ENCODE results near the gene PTPRCAP. TPM values are rescaled to one million over a fixed set of nuclear protein-coding genes. Genes with fewer than 3 reads are reported as not detected.
"Not testable (repeated sequence)": the region's sequence is repeated elsewhere in the genome, so short reads cannot be mapped to it uniquely, and the experiment has no call there.

PTPRCAP gene
- polyA plus RNA-seq, 1 donor (not counting 4 experiments of a cell fraction or from before 2014, with no cell fraction given): not detected

- Histone ChIP-seq H4K20me1 (ENCODE audit: control insufficient read depth, extremely low read depth, insufficient read depth, low read length) (no peaks in the 10 kb centered on the region), H3K9ac (ENCODE audit: control insufficient read depth, extremely low read depth, insufficient read depth, low read length) (peak overlapping the region; percentile 68), H3K36me3 (ENCODE audit: control insufficient read depth in 2 of 2, extremely low read depth in 1 of 2, insufficient read depth in 2 of 2, low read length in 2 of 2) (peaks cover 0 to 5% of the 10 kb centered on the region in 2 experiments), H3K4me1 (ENCODE audit: control insufficient read depth, extremely low read depth, insufficient read depth, low read length) (peaks cover 23% of the 10 kb centered on the region), H3K4me2 (ENCODE audit: control insufficient read depth, extremely low read depth, insufficient read depth, low read depth, low read length) (peak overlapping the region; percentile 82), H3K27me3 (ENCODE audit: control insufficient read depth, extremely low read depth, insufficient read depth, low read length) (no peaks in the 10 kb centered on the region), H3K27ac (ENCODE audit: control insufficient read depth, insufficient read depth, low read length) (peak overlapping the region; percentile 63), H2AFZ (ENCODE audit: control insufficient read depth, low read length) (no peak overlapping the region), H3K79me2 (ENCODE audit: control insufficient read depth, insufficient read depth, low read length) (no peaks in the 10 kb centered on the region), H3K9me3 (ENCODE audit: control insufficient read depth, low read depth, low read length) (no peaks in the 10 kb centered on the region), H3K9me1 (ENCODE audit: control insufficient read depth, extremely low read depth, insufficient read depth, low read length) (no peaks in the 10 kb centered on the region), H3K4me3 (ENCODE audit: control insufficient read depth in 2 of 3, extremely low read depth in 1 of 3, insufficient read depth in 2 of 3, low read depth in 1 of 3, low read length in 3 of 3) (peak overlapping the region; percentile 40 to 74 (median 74))
- FAIRE-seq: no peak
- TF ChIP-seq CTCF (optimal IDR thresholded peaks at IDR 0.05 in 1 of 3, IDR thresholded peaks at IDR 0.05 in 1 of 3, conservative IDR thresholded peaks at IDR 0.05 in 1 of 3; ENCODE audit: extremely low read depth in 1 of 3, insufficient read depth in 2 of 3, low read length in 3 of 3) (no peak), EZH2 (IDR thresholded peaks at IDR 0.05; ENCODE audit: low read length) (no peak)
- DNase-seq (ENCODE audit: low read depth, low spot score): no peak
- dilution Hi-C loops (cut with MboI; ENCODE audit: extremely low pct_ligation_motif_present, low sequenced_read_pairs): no loop called here
Observed at GRCh38 chr11:67466962-67467771, 29.7 kb upstream of the PTPRCAP start.

- no peak overlapping the region for H3K4me2 ChIP-seq (ENCODE audit: control insufficient read depth, extremely low read depth, insufficient read depth, low read depth, low read length)
- H3K4me1 ChIP-seq (ENCODE audit: control insufficient read depth, extremely low read depth, insufficient read depth, low read length): peaks cover 23% of the 10 kb centered on the region
- no peaks in the 10 kb centered on the region for H3K79me2 ChIP-seq (ENCODE audit: control insufficient read depth, insufficient read depth, low read length)
- DNase-seq (ENCODE audit: low read depth, low spot score): no peak
- no peak overlapping the region for H3K27ac ChIP-seq (ENCODE audit: control insufficient read depth, insufficient read depth, low read length)
- no peak for FAIRE-seq
- no peak for TF ChIP-seq CTCF (optimal IDR thresholded peaks at IDR 0.05 in 1 of 3, IDR thresholded peaks at IDR 0.05 in 1 of 3, conservative IDR thresholded peaks at IDR 0.05 in 1 of 3; ENCODE audit: extremely low read depth in 1 of 3, insufficient read depth in 2 of 3, low read length in 3 of 3)
- no peak for TF ChIP-seq EZH2 (IDR thresholded peaks at IDR 0.05; ENCODE audit: low read length)
- no peaks in the 10 kb centered on the region for H3K27me3 ChIP-seq (ENCODE audit: control insufficient read depth, extremely low read depth, insufficient read depth, low read length)
- no peaks in the 10 kb centered on the region for H4K20me1 ChIP-seq (ENCODE audit: control insufficient read depth, extremely low read depth, insufficient read depth, low read length)
- peaks cover 0 to 5% of the 10 kb centered on the region in 2 experiments for H3K36me3 ChIP-seq (ENCODE audit: control insufficient read depth in 2 of 2, extremely low read depth in 1 of 2, insufficient read depth in 2 of 2, low read length in 2 of 2)
- dilution Hi-C loops (cut with MboI; ENCODE audit: extremely low pct_ligation_motif_present, low sequenced_read_pairs): no loop called here
- H2AFZ ChIP-seq (ENCODE audit: control insufficient read depth, low read length): no peak overlapping the region
- no peak overlapping the region for H3K9ac ChIP-seq (ENCODE audit: control insufficient read depth, extremely low read depth, insufficient read depth, low read length)
- no peaks in the 10 kb centered on the region for H3K9me1 ChIP-seq (ENCODE audit: control insufficient read depth, extremely low read depth, insufficient read depth, low read length)
- H3K9me3 ChIP-seq (ENCODE audit: control insufficient read depth, low read depth, low read length): no peaks in the 10 kb centered on the region
- no peak overlapping the region for H3K4me3 ChIP-seq (ENCODE audit: control insufficient read depth in 2 of 3, extremely low read depth in 1 of 3, insufficient read depth in 2 of 3, low read depth in 1 of 3, low read length in 3 of 3)
Observed at GRCh38 chr11:67466367-67466766, 28.9 kb upstream of the PTPRCAP start.

GRCh38 chr11:67465530-67465929 lies 28.0 kb upstream of the PTPRCAP start:
- Histone ChIP-seq H3K9ac (ENCODE audit: control insufficient read depth, extremely low read depth, insufficient read depth, low read length) (peak overlapping the region; percentile 64), H3K4me2 (ENCODE audit: control insufficient read depth, extremely low read depth, insufficient read depth, low read depth, low read length) (peak overlapping the region; percentile 76), H3K4me1 (ENCODE audit: control insufficient read depth, extremely low read depth, insufficient read depth, low read length) (peaks cover 23% of the 10 kb centered on the region), H3K27ac (ENCODE audit: control insufficient read depth, insufficient read depth, low read length) (peak overlapping the region; percentile 69), H3K4me3 (ENCODE audit: control insufficient read depth in 2 of 3, extremely low read depth in 1 of 3, insufficient read depth in 2 of 3, low read depth in 1 of 3, low read length in 3 of 3) (peak overlapping the region; percentile 45 to 73 (median 46))
- dilution Hi-C loops (cut with MboI; ENCODE audit: extremely low pct_ligation_motif_present, low sequenced_read_pairs); H3K9me1 ChIP-seq (ENCODE audit: control insufficient read depth, extremely low read depth, insufficient read depth, low read length); H3K27me3 ChIP-seq (ENCODE audit: control insufficient read depth, extremely low read depth, insufficient read depth, low read length); DNase-seq (ENCODE audit: low read depth, low spot score); H3K36me3 ChIP-seq (ENCODE audit: control insufficient read depth in 2 of 2, extremely low read depth in 1 of 2, insufficient read depth in 2 of 2, low read length in 2 of 2); H4K20me1 ChIP-seq (ENCODE audit: control insufficient read depth, extremely low read depth, insufficient read depth, low read length); H3K9me3 ChIP-seq (ENCODE audit: control insufficient read depth, low read depth, low read length); H2AFZ ChIP-seq (ENCODE audit: control insufficient read depth, low read length); FAIRE-seq; H3K79me2 ChIP-seq (ENCODE audit: control insufficient read depth, insufficient read depth, low read length): not testable (repeated sequence)

All from keratinocyte (primary cell).